Body of pancreas (tissue), 4 donors: Measurements from ENCODE around the gene VARS1.

ENCODE experiments used
- POLR2A ChIP-seq, 3 donors: fragments of 450-650 bp; IDR thresholded peaks; one replicate each; pipeline ENCODE4 v1.6.1; 2016; ENCODE audit warnings: antibody characterized with exemption in 3 of 3, mild to moderate bottlenecking in 2 of 3
- TF ChIP-seq, protein P1 (sequence below), 7 experiments: fragments of 450-650 bp in 4 of 7; fragments of 200-600 bp in 3 of 7; sonication (generic) in 3 of 7; IDR thresholded peaks; one replicate each; pipeline ENCODE4 v1.5.1; 2016 to 2019; ENCODE audit warnings: antibody characterized with exemption in 7 of 7

- TF ChIP-seq, protein P1, sequence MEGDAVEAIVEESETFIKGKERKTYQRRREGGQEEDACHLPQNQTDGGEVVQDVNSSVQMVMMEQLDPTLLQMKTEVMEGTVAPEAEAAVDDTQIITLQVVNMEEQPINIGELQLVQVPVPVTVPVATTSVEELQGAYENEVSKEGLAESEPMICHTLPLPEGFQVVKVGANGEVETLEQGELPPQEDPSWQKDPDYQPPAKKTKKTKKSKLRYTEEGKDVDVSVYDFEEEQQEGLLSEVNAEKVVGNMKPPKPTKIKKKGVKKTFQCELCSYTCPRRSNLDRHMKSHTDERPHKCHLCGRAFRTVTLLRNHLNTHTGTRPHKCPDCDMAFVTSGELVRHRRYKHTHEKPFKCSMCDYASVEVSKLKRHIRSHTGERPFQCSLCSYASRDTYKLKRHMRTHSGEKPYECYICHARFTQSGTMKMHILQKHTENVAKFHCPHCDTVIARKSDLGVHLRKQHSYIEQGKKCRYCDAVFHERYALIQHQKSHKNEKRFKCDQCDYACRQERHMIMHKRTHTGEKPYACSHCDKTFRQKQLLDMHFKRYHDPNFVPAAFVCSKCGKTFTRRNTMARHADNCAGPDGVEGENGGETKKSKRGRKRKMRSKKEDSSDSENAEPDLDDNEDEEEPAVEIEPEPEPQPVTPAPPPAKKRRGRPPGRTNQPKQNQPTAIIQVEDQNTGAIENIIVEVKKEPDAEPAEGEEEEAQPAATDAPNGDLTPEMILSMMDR (IDR thresholded peaks at IDR 0.05), result no peak
- no peak for TF ChIP-seq POLR2A (IDR thresholded peaks at IDR 0.05)
These were observed 24.3 kb upstream of the VARS1 start for GRCh38 chr6:31819871-31820299.
